NK-92 (cell line): ENCODE measurements around the gene ZFAND6.
"Not testable (repeated sequence)": the region's sequence is repeated elsewhere in the genome, so short reads cannot be mapped to it uniquely, and the experiment has no call there.

ENCODE experiments used
- DNase-seq: peaks from one replicate; lab custom pipeline; 2025; ENCODE audit not compliant: unreplicated experiment; lab: John Stamatoyannopoulos, UW

The ZFAND6 gene

DNA sequence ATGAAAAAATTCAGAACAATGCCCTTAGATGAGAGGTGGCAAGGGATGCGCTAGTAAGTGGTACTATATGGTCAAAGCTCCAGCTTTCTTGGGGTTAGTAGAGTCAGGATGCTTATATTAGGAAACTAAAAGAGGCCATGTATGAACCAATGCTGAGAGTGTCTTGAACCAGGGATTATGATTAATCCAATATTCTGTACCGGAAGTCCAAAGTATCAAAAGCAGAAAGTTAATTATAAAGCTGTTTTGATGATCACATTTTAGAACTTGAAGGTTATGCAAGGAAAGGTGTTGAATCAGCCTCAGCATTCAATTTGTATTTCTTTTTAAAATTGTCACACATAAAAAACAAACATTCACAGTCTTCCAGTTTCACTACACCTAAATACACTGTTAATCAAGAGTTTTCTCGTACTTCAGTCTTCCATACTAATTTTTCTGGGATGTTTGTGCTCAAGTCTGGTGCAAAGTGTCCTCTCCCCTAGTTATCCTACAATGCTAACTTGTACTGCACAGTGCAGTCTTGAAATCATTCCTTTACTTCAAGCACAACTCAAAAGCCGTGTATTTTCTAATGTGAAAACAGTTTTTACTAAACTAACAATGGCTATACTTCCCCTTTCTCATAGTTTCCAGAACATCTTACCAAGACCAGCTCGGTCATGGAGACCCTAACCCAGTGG lies 82.6 kb downstream of the ZFAND6 start:
- DNase-seq = no peak

DNA sequence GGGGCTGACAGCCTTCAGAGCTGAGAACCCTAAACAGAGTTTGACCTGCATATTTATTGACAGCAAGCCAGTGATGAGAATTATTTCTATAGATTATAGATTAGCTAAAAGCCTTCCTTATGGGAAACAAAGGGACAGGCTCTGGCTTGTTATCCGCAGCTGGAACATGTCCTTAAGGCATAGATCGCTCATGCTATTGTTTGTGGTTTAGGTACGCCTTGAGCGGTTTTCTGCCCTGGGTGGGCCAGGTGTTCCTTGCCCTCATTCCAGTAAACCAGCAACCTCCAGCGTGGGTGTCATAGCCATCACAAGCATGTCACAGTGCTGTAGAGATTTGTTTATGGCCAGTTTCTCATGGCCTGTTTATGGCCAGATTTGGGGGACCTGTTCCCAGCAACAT lies 83.2 kb downstream of the ZFAND6 start:
- DNase-seq = no peak

DNA sequence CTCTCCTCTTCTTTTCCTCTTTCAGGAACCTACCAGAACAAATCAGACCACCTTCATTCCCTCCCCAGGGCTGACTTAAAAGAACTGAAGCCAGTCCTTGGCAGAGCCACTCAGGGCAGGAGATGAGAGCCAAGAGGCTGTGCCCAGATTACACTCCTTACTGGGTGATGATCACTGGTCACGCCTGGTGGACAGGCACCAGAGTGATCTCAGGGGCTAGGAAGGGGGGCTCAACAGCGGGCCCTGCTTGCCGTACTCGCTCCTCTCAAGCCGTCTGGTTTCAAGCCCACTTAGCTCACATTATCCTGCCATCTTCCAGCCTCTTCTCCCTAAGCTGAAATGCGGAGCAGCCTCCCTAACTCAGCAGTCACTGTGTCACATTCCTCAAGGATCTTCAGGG lies 91.7 kb downstream of the ZFAND6 start:
- DNase-seq = no peak

DNA sequence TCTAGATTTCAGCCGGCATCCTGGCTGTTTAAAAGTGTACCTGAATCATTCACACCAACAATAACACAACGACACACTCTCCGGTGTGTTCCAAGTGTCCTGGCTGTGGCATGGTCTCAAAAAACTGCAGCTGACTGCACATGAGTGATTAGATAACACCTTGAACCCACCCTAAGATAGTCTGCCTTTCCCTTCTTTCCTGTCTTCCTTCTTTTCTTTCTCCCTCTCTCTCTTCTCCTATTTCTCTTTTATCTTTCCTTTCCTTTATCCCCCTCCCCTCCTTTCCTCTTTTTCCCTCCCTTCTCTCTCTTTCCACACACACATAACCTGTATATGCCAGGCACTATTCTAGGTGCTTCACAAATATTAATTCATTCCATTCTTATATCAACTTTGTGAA lies 92.1 kb downstream of the ZFAND6 start:
- DNase-seq = no peak

DNA sequence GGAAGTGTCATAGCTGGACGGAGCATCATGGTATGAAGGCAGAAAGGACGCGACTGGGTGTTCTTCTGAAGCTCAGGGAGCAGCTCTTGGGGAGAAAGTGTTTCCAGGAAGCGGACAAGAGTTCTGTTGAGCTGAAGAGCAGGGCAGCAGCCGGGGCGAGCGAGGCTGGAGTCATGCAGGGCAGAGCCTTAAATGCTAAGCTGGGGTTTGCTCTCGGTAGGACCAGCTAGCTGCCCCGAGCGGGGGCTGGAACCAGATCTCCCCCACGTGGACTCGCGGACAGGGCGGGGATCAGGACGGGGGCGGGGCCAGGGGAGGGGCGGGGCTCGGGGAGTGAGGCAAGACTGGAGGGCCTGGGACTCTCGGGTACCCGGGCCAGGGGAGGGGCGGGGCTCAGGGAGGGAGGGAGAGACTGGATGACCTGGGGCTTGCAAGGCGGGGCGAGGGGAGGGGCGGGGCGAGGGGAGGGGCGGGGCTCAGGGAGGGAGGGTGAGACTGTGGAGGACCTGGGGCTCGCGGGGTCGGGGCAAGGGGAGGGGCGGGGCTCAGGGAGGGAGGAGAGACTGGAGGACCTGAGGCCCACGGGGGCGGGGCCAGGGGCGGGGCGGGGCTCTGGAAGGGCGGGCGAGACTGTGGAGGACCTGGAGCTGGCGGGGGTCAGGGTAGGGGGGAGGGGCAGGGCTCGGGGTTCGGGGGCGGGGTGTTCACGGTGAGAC lies 92.9 kb downstream of the ZFAND6 start:
- peak; percentile 75 for DNase-seq

DNA sequence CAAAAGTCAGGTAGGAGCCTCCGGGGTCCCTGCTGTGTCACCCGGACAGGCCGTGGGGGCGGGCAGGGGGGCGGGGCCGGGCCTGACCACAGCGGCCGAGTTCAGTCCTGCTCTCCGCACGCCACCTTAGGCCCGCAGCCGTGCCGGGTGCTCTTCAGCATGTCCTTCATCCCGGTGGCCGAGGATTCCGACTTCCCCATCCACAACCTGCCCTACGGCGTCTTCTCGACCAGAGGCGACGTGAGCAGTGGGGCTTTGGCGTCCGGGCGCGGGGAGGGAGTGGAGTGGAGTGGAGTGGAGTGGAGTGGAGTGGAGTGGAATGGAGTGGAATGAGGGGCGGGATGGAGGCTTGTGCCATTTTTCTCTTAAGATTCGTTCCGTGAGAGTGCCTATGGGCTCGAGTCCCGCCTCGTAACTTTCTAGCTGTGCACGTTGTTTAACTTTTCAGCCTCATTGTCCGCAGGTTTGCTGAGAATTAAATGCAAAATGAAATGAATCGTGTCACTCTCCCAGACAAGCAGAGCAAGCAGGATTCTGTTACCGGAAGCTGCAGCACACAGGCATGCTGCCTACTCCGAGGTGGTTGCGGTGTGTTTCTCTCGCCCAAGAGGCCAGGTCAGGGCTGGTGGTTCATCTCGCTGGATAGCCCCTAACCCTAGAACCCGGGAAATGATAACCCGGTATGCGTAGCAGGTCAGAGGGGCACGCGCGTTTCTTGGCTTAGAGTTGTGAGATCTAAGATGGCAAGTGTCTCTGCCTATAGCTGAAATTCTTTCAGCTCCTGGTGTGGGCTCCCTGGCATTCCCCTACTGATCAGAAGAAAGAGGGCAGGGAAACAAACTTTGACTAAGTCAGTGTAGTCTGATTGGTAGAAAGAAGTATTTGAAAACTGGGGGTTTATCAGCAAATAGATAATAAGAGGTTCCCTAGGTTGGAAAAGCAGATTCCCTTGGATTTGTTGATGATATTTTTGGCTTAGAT lies 93.7 kb downstream of the ZFAND6 start, which contains the start of gene FAH:
FAH (plus strand) TSS at position 104 of the 981 bp plus-strand sequence; CDS start at position 160, 56 bp downstream.
- no peak for DNase-seq

DNA sequence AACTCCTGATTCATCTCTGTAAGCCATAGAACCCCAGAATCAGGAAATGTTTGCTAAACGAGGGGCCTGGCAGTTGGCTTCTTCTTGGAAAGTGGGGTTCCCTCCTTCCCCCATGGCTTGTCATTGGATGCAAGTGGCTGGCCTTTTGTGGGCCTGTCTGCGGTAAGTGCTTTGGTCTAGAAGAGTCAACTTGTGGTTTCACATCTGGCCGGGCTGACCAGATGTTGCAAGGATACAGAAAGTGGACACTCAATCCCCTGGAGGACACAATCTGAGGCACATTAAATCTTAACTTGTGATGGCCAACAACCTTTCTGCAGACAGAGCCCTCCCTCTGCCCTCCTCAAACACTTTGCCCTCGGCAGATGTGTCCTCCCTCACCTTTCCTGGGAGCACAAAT lies 94.4 kb downstream of the ZFAND6 start:
- no peak for DNase-seq

DNA sequence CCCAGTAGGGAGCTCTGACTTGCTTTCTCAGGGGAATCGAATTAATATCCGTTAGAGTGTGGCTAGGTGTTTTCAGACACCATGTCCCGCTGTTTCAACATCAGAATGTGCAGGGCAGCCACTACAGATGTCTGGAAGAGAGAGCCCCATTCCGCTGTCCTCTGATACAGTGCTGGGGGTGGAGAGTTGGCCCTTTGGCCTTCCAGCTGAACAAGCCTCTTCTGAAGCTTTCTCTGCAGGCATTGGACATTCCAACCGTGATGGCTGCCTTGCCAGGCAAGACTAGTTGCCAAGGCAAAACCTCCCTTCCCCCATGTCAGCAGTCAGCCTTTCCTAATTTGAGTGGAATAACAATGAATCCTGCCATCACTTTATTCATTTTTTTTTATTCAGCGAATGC lies 94.9 kb downstream of the ZFAND6 start:
- DNase-seq = no peak

DNA sequence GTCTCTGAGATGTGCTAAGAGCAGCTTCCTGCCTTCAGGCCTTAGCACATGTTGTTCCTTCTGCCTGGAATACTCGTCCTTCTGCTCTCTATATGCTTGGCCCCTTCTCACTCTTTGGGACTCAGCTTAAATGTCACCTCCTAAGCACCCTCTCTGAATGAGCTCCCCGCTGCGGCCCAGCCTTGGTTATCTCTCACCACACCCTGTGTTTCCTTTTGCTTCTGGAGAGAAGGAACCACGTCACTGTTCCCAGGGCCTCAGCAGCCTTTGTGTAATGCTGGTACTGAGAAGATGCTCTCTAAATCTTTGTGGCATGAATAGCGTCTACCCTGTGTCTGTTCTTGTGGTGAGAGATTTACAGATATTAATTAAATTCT lies 95.5 kb downstream of the ZFAND6 start:
- no peak for DNase-seq

DNA sequence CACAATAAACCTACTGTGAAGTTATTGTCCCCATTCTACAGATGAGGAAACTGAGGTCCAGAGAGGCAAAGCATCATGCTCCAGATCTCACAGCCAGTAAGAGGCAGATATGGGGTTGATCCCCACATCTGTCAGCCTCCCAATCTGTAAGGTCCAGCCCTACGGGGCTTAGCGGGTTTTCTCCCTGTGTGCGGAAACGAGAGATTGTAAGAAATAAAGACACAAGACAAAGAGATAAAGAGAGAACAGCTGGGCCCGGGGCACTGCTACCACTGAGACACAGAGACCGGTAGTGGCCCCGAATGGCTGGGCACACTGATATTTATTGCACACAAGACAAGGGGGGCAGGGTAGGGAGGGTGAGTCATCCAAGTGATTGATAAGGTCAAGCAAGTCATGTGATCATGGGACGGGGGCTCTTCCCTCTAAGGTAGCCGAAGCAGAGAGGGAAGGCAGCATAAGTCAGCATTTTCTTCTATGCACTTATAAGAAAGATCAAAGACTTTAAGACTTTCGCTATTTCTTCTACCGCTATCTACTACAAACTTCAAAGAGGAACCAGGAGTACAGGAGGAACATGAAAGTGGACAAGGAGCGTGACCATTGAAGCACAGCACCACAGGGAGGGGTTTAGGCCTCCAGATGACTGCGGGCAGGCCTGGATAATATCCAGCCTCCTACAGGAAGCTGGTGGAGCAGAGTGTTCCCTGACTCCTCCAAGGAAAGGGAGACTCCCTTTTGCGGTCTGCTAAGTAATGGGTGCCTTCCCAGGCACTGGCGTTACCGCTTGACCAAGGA lies 96.1 kb downstream of the ZFAND6 start:
- not testable (repeated sequence) for DNase-seq

DNA sequence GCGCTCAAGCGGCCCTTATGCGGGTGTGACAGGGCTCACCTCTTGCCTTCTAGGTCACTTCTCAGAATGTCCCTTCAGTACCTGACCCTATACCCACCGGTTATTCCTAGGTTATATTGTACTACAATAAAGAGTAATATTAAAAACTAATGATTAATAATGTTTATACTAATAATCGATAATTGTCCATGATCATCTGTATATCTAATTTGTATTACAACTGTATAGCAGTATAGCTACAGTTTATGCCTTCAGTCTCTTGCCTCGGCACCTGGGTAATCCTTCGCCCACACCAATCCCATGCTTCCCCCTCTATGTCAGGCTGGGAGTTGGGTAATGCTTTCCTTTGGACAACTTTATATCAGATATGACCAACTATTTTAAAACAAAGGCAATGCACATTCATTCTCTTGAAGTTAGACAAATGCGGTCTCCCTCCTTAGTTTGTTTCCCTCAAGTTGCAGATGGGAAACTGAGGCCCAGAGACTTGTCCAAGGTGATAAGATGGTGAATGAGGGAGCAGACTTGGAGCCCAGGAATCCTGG lies 96.8 kb downstream of the ZFAND6 start:
- no peak for DNase-seq

DNA sequence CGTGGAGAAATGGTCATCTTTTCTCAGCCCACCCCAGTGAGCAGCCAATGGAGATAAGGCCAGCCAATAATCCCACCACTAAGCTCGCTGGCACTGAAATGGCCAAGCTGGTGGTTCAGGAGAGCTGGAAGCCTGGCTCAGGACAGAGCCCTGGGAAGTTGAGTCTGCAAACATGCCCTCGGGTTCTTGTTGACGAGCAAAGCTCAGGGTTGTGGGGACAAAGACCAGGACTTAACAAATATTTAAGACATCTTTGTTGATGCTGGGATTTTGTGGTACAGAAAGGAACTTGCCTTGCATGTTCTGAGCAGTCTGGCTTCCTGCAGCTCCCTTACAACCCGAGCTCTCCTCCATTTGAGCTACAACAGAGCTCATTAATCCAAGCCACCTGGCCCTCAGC lies 97.7 kb downstream of the ZFAND6 start:
- no peak for DNase-seq

DNA sequence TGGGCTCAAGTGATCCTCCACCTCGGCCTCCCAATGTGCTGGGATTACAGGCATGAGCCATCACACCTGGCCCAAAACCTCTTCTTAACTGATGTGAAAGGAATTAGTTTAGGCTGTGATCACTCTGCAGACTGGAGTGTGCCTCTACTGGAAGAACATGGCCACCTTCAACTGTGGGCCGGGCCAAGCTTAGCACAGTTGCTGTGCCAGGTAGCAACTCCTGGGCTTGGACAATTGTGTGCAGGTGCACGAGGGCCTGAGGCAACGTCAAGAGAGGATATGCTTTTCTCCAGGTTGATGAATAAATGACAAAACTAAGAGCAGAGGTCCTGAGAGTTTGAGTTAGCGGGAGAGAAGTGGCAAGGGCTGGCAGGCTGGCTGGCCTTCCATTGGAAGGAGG lies 99.8 kb downstream of the ZFAND6 start:
- DNase-seq = no peak

DNA sequence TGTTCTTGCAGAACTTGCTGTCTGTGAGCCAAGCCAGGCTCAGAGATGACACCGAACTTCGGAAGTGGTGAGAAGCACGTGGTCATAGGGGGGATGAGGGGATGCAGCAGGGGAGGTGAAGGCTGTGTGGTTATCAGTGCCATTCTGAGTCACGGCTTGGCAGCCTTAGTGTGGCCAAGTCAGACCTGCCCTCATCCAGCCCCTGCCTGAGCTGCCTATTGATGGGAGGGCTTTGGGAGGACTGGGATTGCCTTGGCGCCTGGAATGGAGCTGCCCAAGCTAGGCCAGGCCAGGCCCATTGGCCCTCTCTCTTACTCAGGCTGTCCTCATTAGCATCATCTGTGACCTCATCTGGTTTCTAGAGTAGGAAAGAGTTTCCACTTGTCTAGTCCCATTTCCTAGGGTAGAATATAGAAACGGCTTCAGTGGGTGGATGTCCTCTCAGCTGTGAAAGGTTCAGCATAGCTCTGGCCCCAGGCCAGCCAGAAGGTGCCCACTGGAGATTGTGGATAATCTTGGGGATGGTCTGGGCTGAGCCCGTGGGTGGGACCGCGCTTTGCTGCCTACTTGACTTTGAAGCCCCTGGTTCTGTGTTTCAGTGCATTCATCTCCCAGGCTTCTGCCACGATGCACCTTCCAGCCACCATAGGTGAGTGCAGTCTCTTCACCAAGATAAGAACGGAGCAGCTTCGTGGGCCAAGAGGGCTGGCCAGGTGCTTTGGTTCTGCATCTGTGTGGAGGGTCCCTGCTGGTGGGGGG lies 100.5 kb downstream of the ZFAND6 start:
- no peak for DNase-seq

DNA sequence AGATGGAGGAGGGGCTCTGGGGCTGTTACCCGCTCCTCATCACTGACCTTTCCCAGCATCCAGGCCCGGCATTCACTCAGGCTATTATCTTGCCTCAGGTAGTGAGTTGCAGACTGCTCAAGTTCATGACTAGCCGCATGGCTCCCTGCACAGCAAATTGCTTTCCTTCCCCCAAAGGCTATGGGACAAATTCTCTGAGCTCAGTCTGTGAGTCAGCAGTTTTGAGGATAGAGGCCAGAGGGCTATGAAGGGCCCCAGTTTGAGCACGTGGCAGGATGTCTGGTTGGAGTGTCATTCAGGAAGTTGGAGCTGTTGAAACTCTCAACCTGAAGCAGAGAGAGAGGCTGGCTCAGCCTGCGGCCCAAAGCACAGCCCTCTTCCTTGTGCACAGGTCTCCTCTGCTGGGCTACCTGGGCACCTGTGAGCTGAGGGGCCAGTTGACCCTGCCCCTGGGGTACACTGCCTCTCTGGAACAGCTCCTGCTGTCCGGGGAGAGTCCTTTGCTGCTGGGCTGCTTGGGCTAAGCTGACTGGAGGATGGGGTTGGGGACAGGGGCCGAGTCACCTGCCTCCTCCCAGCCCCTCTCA lies 101.2 kb downstream of the ZFAND6 start:
- no peak for DNase-seq

DNA sequence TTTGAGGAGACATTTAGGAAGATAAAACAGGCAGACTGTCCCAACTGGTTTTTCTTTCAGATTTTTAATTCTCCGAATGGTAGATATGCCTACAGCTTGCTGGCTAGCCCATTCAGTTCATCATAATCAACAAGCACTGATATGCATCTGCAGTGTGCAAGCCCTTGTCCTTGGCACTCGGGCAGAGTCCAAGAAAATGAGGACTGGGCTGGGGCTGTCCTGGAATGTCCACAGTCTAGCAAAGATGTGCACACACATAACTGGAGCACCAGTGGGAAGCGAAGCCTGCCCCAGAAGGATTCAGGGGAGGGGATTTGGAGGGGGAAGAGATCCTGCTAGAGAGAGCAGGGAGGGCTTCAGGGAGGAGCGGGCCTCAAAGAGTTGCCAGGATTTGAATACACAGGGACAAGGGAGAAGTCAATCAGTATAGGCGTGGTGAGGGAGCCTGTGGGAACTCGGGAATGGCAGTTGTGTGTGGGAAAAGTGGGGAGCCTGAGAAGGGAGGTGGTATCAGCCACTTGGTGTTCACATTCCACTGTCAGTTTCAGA lies 102.1 kb downstream of the ZFAND6 start:
- DNase-seq = no peak

DNA sequence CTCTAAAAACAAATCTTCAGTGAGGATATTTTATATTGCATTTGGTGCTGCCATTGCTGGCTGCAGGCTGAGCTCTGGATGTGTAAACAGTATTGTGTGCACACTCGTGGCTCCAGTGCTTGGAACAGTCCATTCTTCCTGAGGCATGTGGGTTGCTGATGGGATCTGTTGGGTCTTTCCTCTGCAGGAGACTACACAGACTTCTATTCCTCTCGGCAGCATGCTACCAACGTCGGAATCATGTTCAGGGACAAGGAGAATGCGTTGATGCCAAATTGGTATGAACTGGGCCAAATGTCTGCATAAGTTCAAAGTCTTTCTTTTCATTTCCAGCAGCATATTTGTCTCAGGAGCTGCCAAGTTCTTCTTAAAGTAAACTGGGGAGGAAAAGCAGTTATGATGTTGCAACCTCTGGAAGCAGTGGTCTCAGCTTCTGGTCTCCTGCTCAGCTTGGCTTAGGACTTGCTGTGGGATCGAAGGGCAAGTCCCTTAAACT lies 102.6 kb downstream of the ZFAND6 start:
- no peak for DNase-seq

DNA sequence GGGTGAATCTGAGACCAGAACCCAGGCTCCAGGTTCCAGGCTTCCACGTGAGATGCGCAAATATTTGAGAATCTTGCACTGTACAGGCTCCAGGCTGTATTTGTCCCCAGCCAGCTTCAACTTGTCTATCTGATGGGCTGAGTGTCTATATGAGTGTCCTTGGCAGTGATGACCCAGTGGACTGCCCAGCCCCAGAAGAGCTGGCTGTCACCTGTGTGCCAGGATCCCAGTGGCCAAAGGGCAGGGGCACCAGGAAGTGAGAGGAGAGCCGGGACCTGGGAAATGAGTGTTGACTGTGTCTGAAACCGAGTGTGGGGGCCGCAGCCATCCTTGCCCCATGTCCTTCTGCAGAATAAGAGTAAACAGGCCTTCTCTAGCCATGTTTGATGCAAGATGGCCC lies 103.7 kb downstream of the ZFAND6 start:
- no peak for DNase-seq

DNA sequence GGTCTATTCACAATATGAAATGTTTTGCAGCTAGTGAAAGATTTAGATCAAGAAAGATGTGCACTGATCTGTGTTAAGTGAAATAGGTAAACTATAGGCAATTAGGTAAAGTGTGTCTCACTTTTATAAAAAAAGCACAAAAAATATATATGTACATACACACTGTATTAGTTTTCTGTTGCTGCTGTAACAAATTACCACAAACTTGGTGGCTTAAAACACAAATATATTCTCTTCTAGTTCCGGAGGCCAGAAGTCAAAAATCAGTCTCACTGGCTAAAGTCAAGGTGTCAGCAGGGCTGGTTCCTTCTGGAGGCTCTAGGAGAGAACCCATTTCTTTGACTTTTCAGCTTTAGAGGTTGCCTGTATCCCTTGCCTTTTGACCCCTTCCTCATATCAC lies 104.4 kb downstream of the ZFAND6 start:
- DNase-seq = no peak
